Prostate gland (tissue), 2 donors: Measurements from ENCODE around the gene SOHLH2.

Experiments used
- POLR2A ChIP-seq: fragments of 450-650 bp; IDR thresholded peaks from one replicate; pipeline ENCODE4 v1.6.1; 2016; ENCODE audit warnings: antibody characterized with exemption, mild to moderate bottlenecking
- POLR2AphosphoS5 ChIP-seq: sonication (generic); formaldehyde crosslinking; IDR thresholded peaks from one replicate; pipeline ENCODE4 v1.6.1; 2017; ENCODE audit warnings: antibody characterized with exemption
- TF ChIP-seq, protein P1 (sequence below), 4 experiments: fragments of 200-600 bp in 2 of 4; fragments of 450-650 bp in 2 of 4; sonication (generic) in 2 of 4; IDR thresholded peaks; 1 replicate in 3 of 4; 2 replicates in 1 of 4; pipeline ENCODE4 v1.5.1; 2016 to 2019; ENCODE audit warnings: antibody characterized with exemption in 4 of 4, mild to moderate bottlenecking in 2 of 4, moderate library complexity in 2 of 4

DNA sequence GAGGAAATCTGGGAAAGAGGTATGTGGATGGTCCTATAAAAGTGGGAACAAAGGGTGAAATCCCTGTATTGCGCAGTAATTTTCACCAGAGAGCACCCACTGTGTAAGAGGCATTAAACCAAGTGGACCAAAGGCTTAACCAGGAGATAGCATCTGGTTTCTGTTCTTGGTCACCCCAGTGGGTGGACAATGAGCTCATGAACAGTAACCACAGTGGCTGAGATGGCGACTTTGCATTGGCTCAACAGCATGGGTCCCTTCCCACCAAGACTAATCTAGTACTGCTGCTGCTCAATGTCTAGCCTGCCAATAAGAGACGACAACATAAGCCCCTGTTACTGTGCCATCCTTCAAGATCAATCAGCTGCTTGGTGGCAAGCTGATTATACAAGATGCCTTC, 46.7 kb upstream of the SOHLH2 start:
- TF ChIP-seq, protein P1, sequence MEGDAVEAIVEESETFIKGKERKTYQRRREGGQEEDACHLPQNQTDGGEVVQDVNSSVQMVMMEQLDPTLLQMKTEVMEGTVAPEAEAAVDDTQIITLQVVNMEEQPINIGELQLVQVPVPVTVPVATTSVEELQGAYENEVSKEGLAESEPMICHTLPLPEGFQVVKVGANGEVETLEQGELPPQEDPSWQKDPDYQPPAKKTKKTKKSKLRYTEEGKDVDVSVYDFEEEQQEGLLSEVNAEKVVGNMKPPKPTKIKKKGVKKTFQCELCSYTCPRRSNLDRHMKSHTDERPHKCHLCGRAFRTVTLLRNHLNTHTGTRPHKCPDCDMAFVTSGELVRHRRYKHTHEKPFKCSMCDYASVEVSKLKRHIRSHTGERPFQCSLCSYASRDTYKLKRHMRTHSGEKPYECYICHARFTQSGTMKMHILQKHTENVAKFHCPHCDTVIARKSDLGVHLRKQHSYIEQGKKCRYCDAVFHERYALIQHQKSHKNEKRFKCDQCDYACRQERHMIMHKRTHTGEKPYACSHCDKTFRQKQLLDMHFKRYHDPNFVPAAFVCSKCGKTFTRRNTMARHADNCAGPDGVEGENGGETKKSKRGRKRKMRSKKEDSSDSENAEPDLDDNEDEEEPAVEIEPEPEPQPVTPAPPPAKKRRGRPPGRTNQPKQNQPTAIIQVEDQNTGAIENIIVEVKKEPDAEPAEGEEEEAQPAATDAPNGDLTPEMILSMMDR (IDR thresholded peaks at IDR 0.05): no peak
- TF ChIP-seq POLR2A: no peak
- no peak for TF ChIP-seq POLR2AphosphoS5
